ENCODE results near the gene GABRG2. TPM values are rescaled to one million over a fixed set of nuclear protein-coding genes. Genes with fewer than 3 reads are reported as not detected.

Gene GABRG2
- total and polyA plus RNA-seq, 2 experiments from 2014 or later = 3.5 to 5.3 TPM

- Histone ChIP-seq H3K27me3 (ENCODE audit: insufficient read depth) (no peaks in the 10 kb centered on the region), H2AFZ (no peak overlapping the region), H3K4me3 (no peak overlapping the region), H3F3A (replicated peaks; ENCODE audit: low read depth) (no peaks in the 10 kb centered on the region), H4K20me1 (replicated peaks; ENCODE audit: insufficient read depth) (no peaks in the 10 kb centered on the region), H3K79me2 (replicated peaks; ENCODE audit: insufficient read depth) (no peaks in the 10 kb centered on the region), H3K4me1 (ENCODE audit: insufficient read depth) (0 out of 2 replicates have a peak, but pooled peaks cover 5% of the 10 kb centered on the region), H3K4me2 (no peak overlapping the region), H3K9me2 (ENCODE audit: insufficient read depth) (no peaks in the 10 kb centered on the region), H3K36me3 (ENCODE audit: insufficient read depth) (no peaks in the 10 kb centered on the region), H3K27ac (ENCODE audit: low read depth) (no peak overlapping the region)
- no peak overlapping the region for H3K27ac Mint-ChIP-seq
- TF ChIP-seq CREB1 (CRISPR knock-in tag; IDR thresholded peaks at IDR 0.05; ENCODE audit: low read depth) = no peak
- no peak for TF ChIP-seq REST (IDR thresholded peaks at IDR 0.05; ENCODE audit: unreplicated experiment)
- TF ChIP-seq, protein P1, sequence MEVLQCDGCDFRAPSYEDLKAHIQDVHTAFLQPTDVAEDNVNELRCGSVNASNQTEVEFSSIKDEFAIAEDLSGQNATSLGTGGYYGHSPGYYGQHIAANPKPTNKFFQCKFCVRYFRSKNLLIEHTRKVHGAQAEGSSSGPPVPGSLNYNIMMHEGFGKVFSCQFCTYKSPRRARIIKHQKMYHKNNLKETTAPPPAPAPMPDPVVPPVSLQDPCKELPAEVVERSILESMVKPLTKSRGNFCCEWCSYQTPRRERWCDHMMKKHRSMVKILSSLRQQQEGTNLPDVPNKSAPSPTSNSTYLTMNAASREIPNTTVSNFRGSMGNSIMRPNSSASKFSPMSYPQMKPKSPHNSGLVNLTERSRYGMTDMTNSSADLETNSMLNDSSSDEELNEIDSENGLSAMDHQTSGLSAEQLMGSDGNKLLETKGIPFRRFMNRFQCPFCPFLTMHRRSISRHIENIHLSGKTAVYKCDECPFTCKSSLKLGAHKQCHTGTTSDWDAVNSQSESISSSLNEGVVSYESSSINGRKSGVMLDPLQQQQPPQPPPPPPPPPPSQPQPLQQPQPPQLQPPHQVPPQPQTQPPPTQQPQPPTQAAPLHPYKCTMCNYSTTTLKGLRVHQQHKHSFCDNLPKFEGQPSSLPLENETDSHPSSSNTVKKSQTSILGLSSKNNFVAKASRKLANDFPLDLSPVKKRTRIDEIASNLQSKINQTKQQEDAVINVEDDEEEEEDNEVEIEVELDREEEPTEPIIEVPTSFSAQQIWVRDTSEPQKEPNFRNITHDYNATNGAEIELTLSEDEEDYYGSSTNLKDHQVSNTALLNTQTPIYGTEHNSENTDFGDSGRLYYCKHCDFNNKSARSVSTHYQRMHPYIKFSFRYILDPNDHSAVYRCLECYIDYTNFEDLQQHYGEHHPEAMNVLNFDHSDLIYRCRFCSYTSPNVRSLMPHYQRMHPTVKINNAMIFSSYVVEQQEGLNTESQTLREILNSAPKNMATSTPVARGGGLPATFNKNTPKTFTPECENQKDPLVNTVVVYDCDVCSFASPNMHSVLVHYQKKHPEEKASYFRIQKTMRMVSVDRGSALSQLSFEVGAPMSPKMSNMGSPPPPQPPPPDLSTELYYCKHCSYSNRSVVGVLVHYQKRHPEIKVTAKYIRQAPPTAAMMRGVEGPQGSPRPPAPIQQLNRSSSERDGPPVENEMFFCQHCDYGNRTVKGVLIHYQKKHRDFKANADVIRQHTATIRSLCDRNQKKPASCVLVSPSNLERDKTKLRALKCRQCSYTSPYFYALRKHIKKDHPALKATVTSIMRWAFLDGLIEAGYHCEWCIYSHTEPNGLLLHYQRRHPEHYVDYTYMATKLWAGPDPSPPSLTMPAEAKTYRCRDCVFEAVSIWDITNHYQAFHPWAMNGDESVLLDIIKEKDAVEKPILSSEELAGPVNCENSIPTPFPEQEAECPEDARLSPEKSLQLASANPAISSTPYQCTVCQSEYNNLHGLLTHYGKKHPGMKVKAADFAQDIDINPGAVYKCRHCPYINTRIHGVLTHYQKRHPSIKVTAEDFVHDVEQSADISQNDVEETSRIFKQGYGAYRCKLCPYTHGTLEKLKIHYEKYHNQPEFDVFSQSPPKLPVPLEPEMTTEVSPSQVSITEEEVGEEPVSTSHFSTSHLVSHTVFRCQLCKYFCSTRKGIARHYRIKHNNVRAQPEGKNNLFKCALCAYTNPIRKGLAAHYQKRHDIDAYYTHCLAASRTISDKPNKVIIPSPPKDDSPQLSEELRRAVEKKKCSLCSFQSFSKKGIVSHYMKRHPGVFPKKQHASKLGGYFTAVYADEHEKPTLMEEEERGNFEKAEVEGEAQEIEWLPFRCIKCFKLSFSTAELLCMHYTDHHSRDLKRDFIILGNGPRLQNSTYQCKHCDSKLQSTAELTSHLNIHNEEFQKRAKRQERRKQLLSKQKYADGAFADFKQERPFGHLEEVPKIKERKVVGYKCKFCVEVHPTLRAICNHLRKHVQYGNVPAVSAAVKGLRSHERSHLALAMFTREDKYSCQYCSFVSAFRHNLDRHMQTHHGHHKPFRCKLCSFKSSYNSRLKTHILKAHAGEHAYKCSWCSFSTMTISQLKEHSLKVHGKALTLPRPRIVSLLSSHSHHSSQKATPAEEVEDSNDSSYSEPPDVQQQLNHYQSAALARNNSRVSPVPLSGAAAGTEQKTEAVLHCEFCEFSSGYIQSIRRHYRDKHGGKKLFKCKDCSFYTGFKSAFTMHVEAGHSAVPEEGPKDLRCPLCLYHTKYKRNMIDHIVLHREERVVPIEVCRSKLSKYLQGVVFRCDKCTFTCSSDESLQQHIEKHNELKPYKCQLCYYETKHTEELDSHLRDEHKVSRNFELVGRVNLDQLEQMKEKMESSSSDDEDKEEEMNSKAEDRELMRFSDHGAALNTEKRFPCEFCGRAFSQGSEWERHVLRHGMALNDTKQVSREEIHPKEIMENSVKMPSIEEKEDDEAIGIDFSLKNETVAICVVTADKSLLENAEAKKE (CRISPR knock-in tag; IDR thresholded peaks at IDR 0.05) = no peak
- no peak for TF ChIP-seq ZNF331 (CRISPR knock-in tag; IDR thresholded peaks at IDR 0.05; ENCODE audit: low read depth)
- TF ChIP-seq POLR2AphosphoS5 (IDR thresholded peaks at IDR 0.05; ENCODE audit: low read depth) = no peak
- TF ChIP-seq CTCF (conservative IDR thresholded peaks at IDR 0.05; ENCODE audit: low read depth in 2 of 2) = no peak
- no peak for TF ChIP-seq STAT1 (IDR thresholded peaks at IDR 0.05; ENCODE audit: unreplicated experiment)
- no peak for TF ChIP-seq EZH2 (IDR thresholded peaks at IDR 0.05; ENCODE audit: low read depth, unreplicated experiment)
- no peak for TF ChIP-seq JUNB (IDR thresholded peaks at IDR 0.05; ENCODE audit: unreplicated experiment)
- no peak for TF ChIP-seq ZNF114 (CRISPR knock-in tag; IDR thresholded peaks at IDR 0.05)
- no peak for TF ChIP-seq ETS1 (IDR thresholded peaks at IDR 0.05)
- TF ChIP-seq NANOG (IDR thresholded peaks at IDR 0.05; ENCODE audit: borderline replicate concordance) = no peak
- TF ChIP-seq EZH2phosphoT487 (IDR thresholded peaks at IDR 0.05; ENCODE audit: unreplicated experiment) = no peak
- DNase-seq (ENCODE audit: low spot score) = no peak
- no peaks in the 10 kb centered on the region for H3K36me3 Mint-ChIP-seq (ENCODE audit: low read depth)
- peaks cover 11% of the 10 kb centered on the region for H3K4me1 Mint-ChIP-seq
- no peaks in the 10 kb centered on the region; the same call in 2 of the 3 replicates for H3K9me3 Mint-ChIP-seq
- no peak for ATAC-seq
- H3K27me3 Mint-ChIP-seq (ENCODE audit: insufficient read depth, low read depth, poor library complexity) = no peaks in the 10 kb centered on the region
- H3K4me3 Mint-ChIP-seq = no peak overlapping the region
Measured at GRCh38 chr5:162107591-162107990, 40.0 kb downstream of the GABRG2 start.

Data from GM23338 (cell line).